ENCODE data around the gene CPT1B.

Gene CPT1B

GRCh38 chr22:50531962-50532674 is 46.1 kb downstream of the CPT1B start (continued):
- TF ChIP-seq, protein P1, sequence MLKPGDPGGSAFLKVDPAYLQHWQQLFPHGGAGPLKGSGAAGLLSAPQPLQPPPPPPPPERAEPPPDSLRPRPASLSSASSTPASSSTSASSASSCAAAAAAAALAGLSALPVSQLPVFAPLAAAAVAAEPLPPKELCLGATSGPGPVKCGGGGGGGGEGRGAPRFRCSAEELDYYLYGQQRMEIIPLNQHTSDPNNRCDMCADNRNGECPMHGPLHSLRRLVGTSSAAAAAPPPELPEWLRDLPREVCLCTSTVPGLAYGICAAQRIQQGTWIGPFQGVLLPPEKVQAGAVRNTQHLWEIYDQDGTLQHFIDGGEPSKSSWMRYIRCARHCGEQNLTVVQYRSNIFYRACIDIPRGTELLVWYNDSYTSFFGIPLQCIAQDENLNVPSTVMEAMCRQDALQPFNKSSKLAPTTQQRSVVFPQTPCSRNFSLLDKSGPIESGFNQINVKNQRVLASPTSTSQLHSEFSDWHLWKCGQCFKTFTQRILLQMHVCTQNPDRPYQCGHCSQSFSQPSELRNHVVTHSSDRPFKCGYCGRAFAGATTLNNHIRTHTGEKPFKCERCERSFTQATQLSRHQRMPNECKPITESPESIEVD (tag by site-specific recombination; IDR thresholded peaks at IDR 0.05), result no peak
- no peak for TF ChIP-seq TRIM28 (IDR thresholded peaks at IDR 0.05; ENCODE audit: borderline replicate concordance, low read length)
- TF ChIP-seq KLF9 (tag by site-specific recombination; IDR thresholded peaks at IDR 0.05; ENCODE audit: low read depth), result no peak
- TF ChIP-seq, protein P2, sequence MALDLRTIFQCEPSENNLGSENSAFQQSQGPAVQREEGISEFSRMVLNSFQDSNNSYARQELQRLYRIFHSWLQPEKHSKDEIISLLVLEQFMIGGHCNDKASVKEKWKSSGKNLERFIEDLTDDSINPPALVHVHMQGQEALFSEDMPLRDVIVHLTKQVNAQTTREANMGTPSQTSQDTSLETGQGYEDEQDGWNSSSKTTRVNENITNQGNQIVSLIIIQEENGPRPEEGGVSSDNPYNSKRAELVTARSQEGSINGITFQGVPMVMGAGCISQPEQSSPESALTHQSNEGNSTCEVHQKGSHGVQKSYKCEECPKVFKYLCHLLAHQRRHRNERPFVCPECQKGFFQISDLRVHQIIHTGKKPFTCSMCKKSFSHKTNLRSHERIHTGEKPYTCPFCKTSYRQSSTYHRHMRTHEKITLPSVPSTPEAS (tag by site-specific recombination; IDR thresholded peaks at IDR 0.05), result no peak
- no peak for TF ChIP-seq HOXA7 (CRISPR knock-in tag; IDR thresholded peaks at IDR 0.05; ENCODE audit: borderline replicate concordance)
- TF ChIP-seq OSR2 (tag by site-specific recombination; IDR thresholded peaks at IDR 0.05), result no peak

DNA sequence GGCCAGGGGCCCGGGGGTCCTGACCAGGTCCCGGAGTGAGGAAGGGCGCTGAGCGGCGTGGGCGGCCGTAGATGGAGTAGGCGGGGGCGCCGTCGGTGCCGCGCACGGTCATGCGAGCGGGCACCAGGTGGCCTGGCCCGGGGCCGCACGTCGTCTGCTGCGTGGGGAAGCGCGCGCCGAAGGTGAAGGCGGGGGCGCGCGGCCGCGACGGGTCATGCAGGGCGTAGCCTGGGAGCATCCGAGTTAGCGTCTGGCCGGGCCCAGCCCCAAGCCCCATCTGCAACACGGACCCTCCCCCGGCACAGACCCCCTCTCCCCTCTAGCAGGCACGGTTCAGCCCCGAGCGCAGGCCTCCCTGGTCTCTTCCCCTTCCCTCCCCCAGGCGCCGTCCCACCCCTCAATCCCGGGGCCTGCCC is 46.7 kb downstream of the CPT1B start:
- ChIA-PET CTCF (no interaction called here), POLR2A (interaction anchor here (0.7 kb wide), 1 partner anchor 58 kb away, joined by 3 read pairs; no protein-coding TSS in a partner anchor)

DNA sequence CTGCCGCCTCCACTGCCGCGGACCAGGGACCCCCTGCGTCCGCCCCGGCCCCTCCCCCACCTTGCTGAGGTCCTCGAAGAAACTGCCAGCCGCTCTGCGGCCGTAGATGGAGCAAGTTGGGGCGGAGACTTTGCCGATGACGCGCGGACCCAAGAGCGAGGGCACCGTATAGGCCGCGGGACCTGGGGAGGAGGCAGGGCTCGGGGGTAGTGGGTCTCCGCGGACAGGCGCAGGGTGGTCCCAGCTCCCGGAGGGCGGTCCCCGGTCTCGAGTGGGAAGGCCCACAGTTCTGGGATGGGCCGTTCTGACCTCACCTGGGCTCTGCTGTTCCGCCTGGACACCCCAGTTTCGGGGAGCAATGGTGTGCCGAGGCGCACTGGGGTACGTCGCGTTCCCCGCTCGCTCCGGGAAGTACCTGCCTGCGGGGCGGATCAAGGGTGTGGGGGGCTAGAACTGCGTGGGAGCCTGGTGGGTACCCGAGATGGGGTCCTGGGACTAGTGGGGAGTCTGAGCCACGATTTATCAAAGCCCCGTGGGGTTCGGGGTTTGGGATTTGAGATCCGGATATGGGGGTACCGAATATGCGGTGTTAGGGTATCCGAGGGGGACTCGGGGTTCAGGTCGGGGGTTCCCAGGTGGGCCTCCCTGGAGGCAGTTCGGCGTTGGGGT is 47.2 kb downstream of the CPT1B start:
- CTCF ChIA-PET, result no interaction called here
- no peaks in the 10 kb centered on the region; the same call in 1 of the 2 replicates for H3K4me1 ChIP-seq (ENCODE audit: control insufficient read depth, insufficient read depth, low read length)
- H3K9me3 ChIP-seq (ENCODE audit: control insufficient read depth, insufficient read depth, low read depth, low read length), result no peaks in the 10 kb centered on the region
- TF ChIP-seq ZNF837 (tag by site-specific recombination; IDR thresholded peaks at IDR 0.05) (no peak), ZNF274 (IDR thresholded peaks at IDR 0.05; ENCODE audit: low read length) (no peak), ZNF274 (tag by site-specific recombination; IDR thresholded peaks at IDR 0.05; ENCODE audit: borderline replicate concordance) (no peak), HOXC10 (CRISPR knock-in tag; IDR thresholded peaks at IDR 0.05) (no peak), PRDM4 (tag by site-specific recombination; IDR thresholded peaks at IDR 0.05) (peak; percentile 64; the same call in 1 of the 2 replicates), ZNF704 (tag by site-specific recombination; IDR thresholded peaks at IDR 0.05) (no peak)
- TF ChIP-seq, protein P3, sequence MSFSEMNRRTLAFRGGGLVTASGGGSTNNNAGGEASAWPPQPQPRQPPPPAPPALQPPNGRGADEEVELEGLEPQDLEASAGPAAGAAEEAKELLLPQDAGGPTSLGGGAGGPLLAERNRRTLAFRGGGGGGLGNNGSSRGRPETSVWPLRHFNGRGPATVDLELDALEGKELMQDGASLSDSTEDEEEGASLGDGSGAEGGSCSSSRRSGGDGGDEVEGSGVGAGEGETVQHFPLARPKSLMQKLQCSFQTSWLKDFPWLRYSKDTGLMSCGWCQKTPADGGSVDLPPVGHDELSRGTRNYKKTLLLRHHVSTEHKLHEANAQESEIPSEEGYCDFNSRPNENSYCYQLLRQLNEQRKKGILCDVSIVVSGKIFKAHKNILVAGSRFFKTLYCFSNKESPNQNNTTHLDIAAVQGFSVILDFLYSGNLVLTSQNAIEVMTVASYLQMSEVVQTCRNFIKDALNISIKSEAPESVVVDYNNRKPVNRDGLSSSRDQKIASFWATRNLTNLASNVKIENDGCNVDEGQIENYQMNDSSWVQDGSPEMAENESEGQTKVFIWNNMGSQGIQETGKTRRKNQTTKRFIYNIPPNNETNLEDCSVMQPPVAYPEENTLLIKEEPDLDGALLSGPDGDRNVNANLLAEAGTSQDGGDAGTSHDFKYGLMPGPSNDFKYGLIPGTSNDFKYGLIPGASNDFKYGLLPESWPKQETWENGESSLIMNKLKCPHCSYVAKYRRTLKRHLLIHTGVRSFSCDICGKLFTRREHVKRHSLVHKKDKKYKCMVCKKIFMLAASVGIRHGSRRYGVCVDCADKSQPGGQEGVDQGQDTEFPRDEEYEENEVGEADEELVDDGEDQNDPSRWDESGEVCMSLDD (tag by site-specific recombination; IDR thresholded peaks at IDR 0.05), result peak; percentile 78; the same call in 1 of the 2 replicates
- POLR2A ChIA-PET, result no interaction called here
- no peaks in the 10 kb centered on the region for H3K36me3 ChIP-seq (ENCODE audit: control insufficient read depth in 2 of 2, insufficient read depth in 1 of 2, low read length in 2 of 2)
- no peak overlapping the region; the same call in 1 of the 2 replicates for H3K27ac ChIP-seq (ENCODE audit: extremely low read depth, low read depth, low read length)
- peak overlapping the region; percentile 4; the same call in 1 of the 2 replicates for H3K4me3 ChIP-seq (ENCODE audit: low read depth, low read length)

More for the DNA sequence above, 46.7 kb downstream of the CPT1B start:
- Histone ChIP-seq H3K4me1 (ENCODE audit: control insufficient read depth, insufficient read depth, low read length) (no peaks in the 10 kb centered on the region; the same call in 1 of the 2 replicates), H3K9me3 (ENCODE audit: control insufficient read depth, insufficient read depth, low read depth, low read length) (no peaks in the 10 kb centered on the region), H3K36me3 (ENCODE audit: control insufficient read depth in 2 of 2, insufficient read depth in 1 of 2, low read length in 2 of 2) (no peaks in the 10 kb centered on the region), H3K27ac (ENCODE audit: extremely low read depth, low read depth, low read length) (no peak overlapping the region), H3K4me3 (ENCODE audit: low read depth, low read length) (no peak overlapping the region)
- no peak for TF ChIP-seq ZNF391 (tag by site-specific recombination; IDR thresholded peaks at IDR 0.05; ENCODE audit: borderline replicate concordance, low read depth)
- TF ChIP-seq ZNF704 (tag by site-specific recombination; IDR thresholded peaks at IDR 0.05), result no peak
